Sigmoid colon (tissue), 4 donors: ENCODE measurements around the gene ZNF772.

Source experiments
- EP300 ChIP-seq, 4 donors: sonication (generic); formaldehyde crosslinking; IDR thresholded peaks; one replicate each; pipeline ENCODE4 v1.6.1; 2017; ENCODE audit warnings: antibody characterized with exemption in 4 of 4
- POLR2A ChIP-seq, 2 donors: fragments of 450-650 bp; IDR thresholded peaks; one replicate each; pipeline ENCODE4 v1.6.1; 2016; ENCODE audit warnings: antibody characterized with exemption in 2 of 2, mild to moderate bottlenecking in 2 of 2, moderate library complexity in 2 of 2
- POLR2AphosphoS5 ChIP-seq, 4 donors: sonication (generic); formaldehyde crosslinking; IDR thresholded peaks; one replicate each; pipeline ENCODE4 v1.6.1; 2017; ENCODE audit warnings: antibody characterized with exemption in 4 of 4
- TF ChIP-seq, protein P1 (sequence below), 4 experiments: fragments of 450-650 bp in 3 of 4; fragments of 200-600 bp in 1 of 4; IDR thresholded peaks; one replicate each; pipeline ENCODE4 v1.5.1; 2016 to 2019; ENCODE audit warnings: antibody characterized with exemption in 4 of 4, mild to moderate bottlenecking in 3 of 4, moderate library complexity in 2 of 4

- TF ChIP-seq POLR2AphosphoS5 (IDR thresholded peaks at IDR 0.05): no peak
- no peak for TF ChIP-seq POLR2A (IDR thresholded peaks at IDR 0.05)
- TF ChIP-seq, protein P1, sequence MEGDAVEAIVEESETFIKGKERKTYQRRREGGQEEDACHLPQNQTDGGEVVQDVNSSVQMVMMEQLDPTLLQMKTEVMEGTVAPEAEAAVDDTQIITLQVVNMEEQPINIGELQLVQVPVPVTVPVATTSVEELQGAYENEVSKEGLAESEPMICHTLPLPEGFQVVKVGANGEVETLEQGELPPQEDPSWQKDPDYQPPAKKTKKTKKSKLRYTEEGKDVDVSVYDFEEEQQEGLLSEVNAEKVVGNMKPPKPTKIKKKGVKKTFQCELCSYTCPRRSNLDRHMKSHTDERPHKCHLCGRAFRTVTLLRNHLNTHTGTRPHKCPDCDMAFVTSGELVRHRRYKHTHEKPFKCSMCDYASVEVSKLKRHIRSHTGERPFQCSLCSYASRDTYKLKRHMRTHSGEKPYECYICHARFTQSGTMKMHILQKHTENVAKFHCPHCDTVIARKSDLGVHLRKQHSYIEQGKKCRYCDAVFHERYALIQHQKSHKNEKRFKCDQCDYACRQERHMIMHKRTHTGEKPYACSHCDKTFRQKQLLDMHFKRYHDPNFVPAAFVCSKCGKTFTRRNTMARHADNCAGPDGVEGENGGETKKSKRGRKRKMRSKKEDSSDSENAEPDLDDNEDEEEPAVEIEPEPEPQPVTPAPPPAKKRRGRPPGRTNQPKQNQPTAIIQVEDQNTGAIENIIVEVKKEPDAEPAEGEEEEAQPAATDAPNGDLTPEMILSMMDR (IDR thresholded peaks at IDR 0.05): no peak
- no peak for TF ChIP-seq EP300 (IDR thresholded peaks at IDR 0.05)
These were observed 42.8 kb downstream of the ZNF772 start for GRCh38 chr19:57434386-57435061.
